Pancreas (tissue), 10 donors: ENCODE results near the gene ZDHHC14. TPM values are rescaled to one million over a fixed set of nuclear protein-coding genes. Genes with fewer than 3 reads are reported as not detected.

ENCODE experiments used
- ATAC-seq, 4 donors: fragments of 200-7000 bp; cut with Tn5 transposase; one replicate each; pipeline versions ENCODE4 v1.8.0 to v1.9.1; 2020; ENCODE audit warnings: mild to moderate bottlenecking in 4 of 4, moderate library complexity in 4 of 4
- DNase-seq, 6 donors: peaks; one replicate each; pipeline ENCODE4 v3.0.0-alpha.2; 2020
- FAIRE-seq: peaks from 2 replicates; lab custom pipeline; 2012; peaks lifted over from hg19 to GRCh38; lab: Jason Lieb, UNC
- H3K27ac ChIP-seq, 4 donors: fragments of 200-600 bp; sonication (generic); 1 replicate in 3 of 4; 2 replicates in 1 of 4; pipeline versions ENCODE4 v1.5.0 to v1.8.0; 2020
- H3K27me3 ChIP-seq, 4 donors: fragments of 200-600 bp; one replicate each; pipeline ENCODE4 v1.8.0; 2021
- H3K36me3 ChIP-seq, 3 donors: fragments of 200-600 bp; sonication (generic) in 1 of 3; one replicate each; pipeline versions ENCODE4 v1.5.0 to v1.8.0; 2020 to 2021
- H3K4me1 ChIP-seq, 3 donors: fragments of 200-600 bp; one replicate each; pipeline ENCODE4 v1.8.0; 2021
- H3K4me3 ChIP-seq, 4 donors: fragments of 200-600 bp; sonication (generic) in 2 of 4; one replicate each; pipeline versions ENCODE4 v1.5.0 to v1.8.0; 2020 to 2021
- H3K9me3 ChIP-seq, 4 donors: fragments of 200-600 bp; one replicate each; pipeline ENCODE4 v1.8.0; 2021
- CTCF ChIP-seq, 4 donors: fragments of 200-600 bp; sonication (generic) in 3 of 4; IDR thresholded peaks; one replicate each; pipeline versions ENCODE4 v1.5.0 to v1.8.0; 2021; ENCODE audit warnings: antibody characterized with exemption in 4 of 4
- WGBS, 2 donors: extraction: QIAGEN DNeasy Blood & Tissue Kit; methylation state at CpG; one replicate each; pipeline ENCODE4 v1.1.7; 2013; 5-methylcytosine and 5-hydroxymethylcytosine counted together
- intact Hi-C, 3 donors: fragments of 100-400 bp; cut with DNase I; formaldehyde crosslinking; loops; one replicate each; pipeline versions ENCODE4 v1.11.1 to v1.14.2; 2022
- polyA plus RNA-seq, 2 donors: library from polyadenylated mRNA; stranded (reverse); fragments of 200-250 nt; gene quantifications; one replicate each; pipeline ENCODE4 v1.2.3, GENCODE V29; 2013
- total RNA-seq, 6 donors: library from RNA; stranded (reverse); fragmentation: NEBNext Ultra II Directional in 4 of 6; extraction: Animal tissue kit (Norgen Biotek cat#: 25700) in 4 of 6; gene quantifications; one replicate each; pipeline versions ENCODE4 v1.2.1 to v1.2.4, GENCODE V29; 2021 to 2023
- donor health status: healthy with polysubstance abuse.
- donor health status: DM: no; HTN: no; CAD: no; lungs with moderate emphysema.
- donor health status: DM: no; HTN: no; CAD: no.
- donor health status: control.
- donor health status: control.
- donor health status: Bipolar disorder and iron deficiency.
- donor health status: DM: yes; HTN: yes; CAD: no.
- donor health status: DM: no; HTN: no; CAD: no.
- donor health status: DM: no; HTN: no; CAD: no.
- donor health status: DM: yes; HTN: yes; CAD: no.

ZDHHC14 gene
- total and polyA plus RNA-seq, 8 donors: 3.1 to 9.9 (median 4.5) TPM

- intact Hi-C loops: no loop called here
- no peak overlapping the region for H3K4me3 ChIP-seq
- no peak for ATAC-seq
- no peak for TF ChIP-seq CTCF (IDR thresholded peaks at IDR 0.05)
- WGBS, 2 donors: 72 to 79% methylated on average over 12 of the region's 12 CpGs
- H3K9me3 ChIP-seq: no peaks in the 10 kb centered on the region
- no peak for DNase-seq
- no peak for FAIRE-seq
- peaks cover 0 to 5% (median 0%) of the 10 kb centered on the region in 3 donors for H3K4me1 ChIP-seq
- H3K27ac ChIP-seq: no peak overlapping the region
- no peaks in the 10 kb centered on the region for H3K36me3 ChIP-seq
- H3K27me3 ChIP-seq: no peaks in the 10 kb centered on the region
Measured at GRCh38 chr6:157684620-157685299, 303.8 kb downstream of the ZDHHC14 start.

- no peak for ATAC-seq
- FAIRE-seq: no peak
- H3K4me3 ChIP-seq: no peak overlapping the region
- DNase-seq: no peak
- H3K27me3 ChIP-seq: no peaks in the 10 kb centered on the region
- H3K36me3 ChIP-seq: no peaks in the 10 kb centered on the region
- no peaks in the 10 kb centered on the region for H3K9me3 ChIP-seq
- WGBS, 2 donors: 90 to 93% methylated on average over 10 of the region's 10 CpGs
- peaks cover 0 to 5% (median 0%) of the 10 kb centered on the region in 3 donors for H3K4me1 ChIP-seq
- TF ChIP-seq CTCF (IDR thresholded peaks at IDR 0.05): no peak
- no peak overlapping the region for H3K27ac ChIP-seq
- intact Hi-C loops: no loop called here
Measured at GRCh38 chr6:157685596-157686280, 304.7 kb downstream of the ZDHHC14 start.

DNA sequence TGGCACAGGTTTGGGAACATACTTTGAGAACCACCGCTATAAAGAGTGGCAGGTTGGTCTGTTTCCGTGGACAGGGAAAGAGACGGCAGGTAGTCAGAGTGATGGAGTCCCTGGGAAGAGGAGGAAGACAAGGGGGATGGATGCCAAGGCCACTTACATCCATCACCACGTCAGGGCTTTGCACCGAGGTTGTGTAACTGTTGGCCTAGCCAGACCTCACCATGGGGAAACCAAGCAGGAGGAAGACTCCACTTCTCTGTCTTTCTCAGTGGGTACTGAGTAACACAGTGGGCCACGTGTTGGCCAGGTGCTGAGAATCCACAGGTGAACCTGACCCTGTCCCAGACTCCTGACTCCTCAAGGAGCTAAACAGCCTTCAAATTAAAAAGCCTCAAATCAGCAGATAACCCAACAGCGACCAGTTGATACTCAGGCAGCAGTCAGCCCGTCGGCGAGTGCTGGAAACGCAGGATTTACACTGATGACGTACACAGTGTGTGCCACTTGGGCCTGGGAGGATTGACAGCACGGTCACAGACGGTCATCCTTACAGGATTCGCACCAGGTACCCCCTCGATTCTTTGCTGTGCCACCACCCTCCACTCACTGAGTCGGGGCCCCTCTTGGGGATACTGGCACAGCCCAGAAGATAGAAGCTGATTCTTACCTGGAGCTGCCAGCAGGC, 307.4 kb downstream of the ZDHHC14 start:
- H3K36me3 ChIP-seq: no peaks in the 10 kb centered on the region
- no peaks in the 10 kb centered on the region for H3K27me3 ChIP-seq
- ATAC-seq (no peak), FAIRE-seq (no peak), DNase-seq (no peak)
- no peaks in the 10 kb centered on the region for H3K4me1 ChIP-seq
- no peak overlapping the region for H3K27ac ChIP-seq
- TF ChIP-seq CTCF (IDR thresholded peaks at IDR 0.05): no peak
- WGBS, 2 donors: 70 to 82% methylated on average over 17 of the region's 17 CpGs
- no peaks in the 10 kb centered on the region for H3K9me3 ChIP-seq
- no peak overlapping the region for H3K4me3 ChIP-seq
- intact Hi-C loops: no loop called here

DNA sequence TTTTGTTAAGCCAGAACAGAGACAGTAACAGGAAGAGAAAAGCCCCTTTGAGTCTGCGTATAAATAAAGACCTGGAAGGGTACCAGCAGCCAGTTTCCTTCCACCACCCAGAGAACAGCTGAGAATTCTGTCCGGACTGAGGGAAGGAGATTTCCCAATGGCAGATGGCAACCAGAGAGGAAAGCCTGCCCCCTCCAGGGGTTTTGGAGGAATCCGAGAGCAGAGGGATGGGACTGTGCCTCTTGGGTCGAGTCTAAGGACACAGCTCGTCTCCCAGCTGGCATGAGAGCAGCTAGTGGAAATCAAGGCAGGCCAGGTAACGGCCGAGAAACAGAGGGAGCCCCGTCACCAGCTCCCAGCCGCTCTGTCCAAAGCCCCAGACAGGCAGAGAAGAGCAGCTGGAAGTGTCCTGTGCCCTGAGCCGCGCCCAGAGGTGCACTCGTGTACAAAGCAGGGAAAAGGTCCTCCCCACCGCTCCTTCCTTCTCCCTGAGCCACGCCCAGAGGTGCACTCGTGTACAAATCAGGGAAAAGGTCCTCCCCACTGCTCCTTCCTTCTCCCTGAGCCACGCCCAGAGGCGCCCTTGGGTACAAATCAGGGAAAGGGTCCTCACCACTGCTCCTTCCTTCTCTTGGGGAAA, 308.1 kb downstream of the ZDHHC14 start:
- DNase-seq (no peak), ATAC-seq (no peak), FAIRE-seq (no peak)
- Histone ChIP-seq H3K4me1 (no peaks in the 10 kb centered on the region), H3K27me3 (no peaks in the 10 kb centered on the region), H3K4me3 (no peak overlapping the region), H3K27ac (no peak overlapping the region), H3K9me3 (no peaks in the 10 kb centered on the region), H3K36me3 (no peaks in the 10 kb centered on the region)
- intact Hi-C loops: no loop called here
- WGBS, 2 donors: 62 to 66% methylated on average over 17 of the region's 17 CpGs
- TF ChIP-seq CTCF (IDR thresholded peaks at IDR 0.05): no peak
